CD4-positive, alpha-beta T cell (primary cell): ENCODE measurements around the gene IRF5. TPM values are rescaled to one million over a fixed set of nuclear protein-coding genes. Genes with fewer than 3 reads are reported as not detected.

Experiments used
- ATAC-seq: fragments of 200-7000 bp; cut with Tn5 transposase; one replicate; pipeline ENCODE4 v1.10.0; 2022; ENCODE audit warnings: mild to moderate bottlenecking; ENCODE audit not compliant: poor library complexity
- CTCF ChIA-PET: fragments of 350-600 bp; sonication (Branson Sonifier 250); formaldehyde crosslinking; loops from one replicate; lab custom pipeline; 2021; ENCODE audit warnings: antibody characterized with exemption, inconsistent platforms; lab: Charles Lee
- POLR2A ChIA-PET: fragments of 350-600 bp; sonication (Branson Sonifier 250); formaldehyde crosslinking; loops from one replicate; lab custom pipeline; 2021; ENCODE audit warnings: antibody characterized with exemption, inconsistent platforms; lab: Charles Lee
- DNase-seq, 14 experiments: peaks; one replicate each; pipeline ENCODE4 v3.0.0-alpha.2; 2013 to 2020; ENCODE audit warnings: mixed read lengths in 2 of 14
- H3K27ac ChIP-seq, 2 donors: one replicate each; pipeline versions ENCODE4 v1.5.1 to v1.7.0; 2013; ENCODE audit warnings: low read length in 2 of 2, low read depth in 1 of 2, mild to moderate bottlenecking in 1 of 2
- H3K27me3 ChIP-seq, 2 experiments: 1 replicate in 1 of 2; 2 replicates in 1 of 2; pipeline versions ENCODE4 v1.6.1 to v1.7.0; 2013; ENCODE audit warnings: low read length in 2 of 2, control low read depth in 1 of 2, mild to moderate bottlenecking in 1 of 2, moderate library complexity in 1 of 2; ENCODE audit not compliant: insufficient read depth in 2 of 2, control insufficient read depth in 1 of 2
- H3K36me3 ChIP-seq: one replicate; pipeline ENCODE4 v1.6.1; 2013; ENCODE audit warnings: low read length, control low read depth; ENCODE audit not compliant: insufficient read depth
- H3K4me1 ChIP-seq: one replicate; pipeline ENCODE4 v1.6.1; 2013; ENCODE audit warnings: low read length, control low read depth; ENCODE audit not compliant: insufficient read depth
- H3K4me3 ChIP-seq: one replicate; pipeline ENCODE4 v1.5.1; 2013; ENCODE audit warnings: mild to moderate bottlenecking, low read length, moderate library complexity
- H3K9me3 ChIP-seq, 2 experiments: 1 replicate in 1 of 2; 2 replicates in 1 of 2; pipeline versions ENCODE4 v1.6.1 to v1.7.0; 2013; ENCODE audit warnings: low read length in 2 of 2, mild to moderate bottlenecking in 2 of 2, control low read depth in 1 of 2, moderate library complexity in 1 of 2; ENCODE audit not compliant: control insufficient read depth in 1 of 2, insufficient read depth in 1 of 2
- H3K27ac Mint-ChIP-seq: one replicate; pipeline ENCODE4 v1.8.0; 2020; ENCODE audit warnings: mixed read lengths
- H3K27me3 Mint-ChIP-seq: one replicate; pipeline ENCODE4 v1.8.0; 2021; ENCODE audit warnings: mixed read lengths
- H3K36me3 Mint-ChIP-seq: one replicate; pipeline ENCODE4 v1.8.0; 2021; ENCODE audit warnings: low read depth, mixed read lengths
- H3K4me1 Mint-ChIP-seq: one replicate; pipeline ENCODE4 v1.8.0; 2021; ENCODE audit warnings: low read depth, mixed read lengths
- H3K4me3 Mint-ChIP-seq: one replicate; pipeline ENCODE4 v1.8.0; 2020; ENCODE audit warnings: mild to moderate bottlenecking, mixed read lengths
- H3K9me3 Mint-ChIP-seq: one replicate; pipeline ENCODE4 v1.8.0; 2020; ENCODE audit warnings: mixed read lengths
- intact Hi-C, 2 experiments: fragments of 100-400 bp; cut with DNase I in 1 of 2; cut with micrococcal nuclease in 1 of 2; formaldehyde crosslinking; loops; one replicate each; pipeline versions ENCODE4 v1.15.1 to v1.9.0; 2023 to 2025; cut with DNase I, micrococcal nuclease
- total RNA-seq, 174 experiments: library from RNA in 2 of 174; stranded (reverse) in 2 of 174; gene quantifications; one replicate each; pipeline ENCODE4 v1.2.3 and lab custom pipeline; 2021 to 2026
- TF ChIP-seq, protein P1 (sequence below): fragments of 200-600 bp; IDR thresholded peaks from one replicate; pipeline ENCODE4 v1.8.0; 2022; ENCODE audit warnings: antibody characterized with exemption, mild to moderate bottlenecking

Gene IRF5
- total RNA-seq, 2 experiments from 2014 or later, result 1.7 to 1.8 TPM

DNA sequence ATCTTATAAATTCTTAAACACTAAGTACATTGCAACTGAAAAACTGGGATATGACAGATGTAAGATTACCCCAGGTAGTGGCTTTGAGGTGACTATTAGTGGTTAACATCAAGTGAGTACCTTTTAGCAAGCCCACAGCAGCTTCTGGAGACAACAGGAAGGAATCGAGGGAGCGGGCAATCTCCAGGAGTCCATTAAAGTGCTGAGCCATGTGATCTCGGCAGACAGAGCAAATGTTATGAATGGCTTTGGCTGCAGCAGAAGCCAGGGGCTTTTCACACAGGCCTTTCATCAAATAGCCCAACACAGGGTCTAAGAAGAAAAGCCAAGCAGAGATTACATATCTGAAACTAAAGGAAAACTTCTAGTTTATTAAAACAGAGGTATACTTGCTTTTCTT, 48.9 kb downstream of the IRF5 start:
- Mint-ChIP-seq H3K9me3 (no peaks in the 10 kb centered on the region), H3K27ac (no peak overlapping the region), H3K4me1 (no peaks in the 10 kb centered on the region), H3K36me3 (peaks cover 89% of the 10 kb centered on the region), H3K27me3 (no peaks in the 10 kb centered on the region), H3K4me3 (no peak overlapping the region)
- no peak overlapping the region for H3K27ac ChIP-seq
- H3K36me3 ChIP-seq, result peaks cover 94% of the 10 kb centered on the region
- ATAC-seq, result no peak
- CTCF ChIA-PET, result no interaction called here
- POLR2A ChIA-PET, result no interaction called here
- H3K4me3 ChIP-seq, result no peak overlapping the region
- H3K9me3 ChIP-seq, result no peaks in the 10 kb centered on the region
- TF ChIP-seq, protein P1, sequence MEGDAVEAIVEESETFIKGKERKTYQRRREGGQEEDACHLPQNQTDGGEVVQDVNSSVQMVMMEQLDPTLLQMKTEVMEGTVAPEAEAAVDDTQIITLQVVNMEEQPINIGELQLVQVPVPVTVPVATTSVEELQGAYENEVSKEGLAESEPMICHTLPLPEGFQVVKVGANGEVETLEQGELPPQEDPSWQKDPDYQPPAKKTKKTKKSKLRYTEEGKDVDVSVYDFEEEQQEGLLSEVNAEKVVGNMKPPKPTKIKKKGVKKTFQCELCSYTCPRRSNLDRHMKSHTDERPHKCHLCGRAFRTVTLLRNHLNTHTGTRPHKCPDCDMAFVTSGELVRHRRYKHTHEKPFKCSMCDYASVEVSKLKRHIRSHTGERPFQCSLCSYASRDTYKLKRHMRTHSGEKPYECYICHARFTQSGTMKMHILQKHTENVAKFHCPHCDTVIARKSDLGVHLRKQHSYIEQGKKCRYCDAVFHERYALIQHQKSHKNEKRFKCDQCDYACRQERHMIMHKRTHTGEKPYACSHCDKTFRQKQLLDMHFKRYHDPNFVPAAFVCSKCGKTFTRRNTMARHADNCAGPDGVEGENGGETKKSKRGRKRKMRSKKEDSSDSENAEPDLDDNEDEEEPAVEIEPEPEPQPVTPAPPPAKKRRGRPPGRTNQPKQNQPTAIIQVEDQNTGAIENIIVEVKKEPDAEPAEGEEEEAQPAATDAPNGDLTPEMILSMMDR, result no peak
- no peak for DNase-seq
- intact Hi-C loops, result no loop called here
- no peaks in the 10 kb centered on the region for H3K4me1 ChIP-seq
- H3K27me3 ChIP-seq, result no peaks in the 10 kb centered on the region

DNA sequence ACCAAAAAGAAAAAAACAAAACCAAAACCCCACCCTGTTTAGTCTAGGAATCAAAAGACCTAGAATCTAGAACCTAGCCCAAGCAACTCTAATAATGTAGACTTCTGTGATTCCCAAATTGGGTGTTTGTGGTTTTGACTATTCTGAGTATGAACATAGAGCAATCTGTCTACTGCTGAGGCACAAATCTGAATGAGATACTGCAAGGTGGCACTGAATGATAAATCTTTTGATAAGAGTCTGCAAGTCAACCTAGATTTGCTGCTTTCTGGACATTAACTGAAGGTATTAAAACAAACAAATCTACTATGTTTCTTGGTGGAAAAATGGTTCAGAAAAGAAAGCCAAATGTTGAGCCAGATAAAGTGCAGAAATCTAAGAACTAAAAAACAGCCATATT, 50.6 kb downstream of the IRF5 start:
- no peak overlapping the region for H3K27ac Mint-ChIP-seq
- H3K9me3 ChIP-seq, result no peaks in the 10 kb centered on the region
- peaks cover 89% of the 10 kb centered on the region for H3K36me3 Mint-ChIP-seq

DNA sequence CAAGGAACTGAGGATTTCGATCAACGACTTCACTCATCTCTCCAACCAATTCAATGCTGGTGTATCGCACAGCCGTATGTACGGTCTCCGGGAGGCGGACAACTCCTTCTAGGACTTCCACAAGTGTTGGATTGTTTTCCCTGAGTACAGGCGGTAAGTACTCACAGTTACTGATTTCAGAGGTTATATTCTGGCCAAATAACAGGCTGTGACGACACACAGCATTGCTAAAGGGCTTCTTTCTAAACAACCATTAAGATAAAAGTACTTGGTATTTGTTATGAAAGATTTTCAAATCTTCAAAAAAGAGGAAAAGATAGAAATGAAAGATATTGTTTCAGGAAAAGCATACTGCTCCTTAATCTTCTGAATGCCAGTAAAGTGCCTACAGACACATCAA, 52.2 kb downstream of the IRF5 start:
- Histone ChIP-seq H3K4me1 (no peaks in the 10 kb centered on the region), H3K27me3 (no peaks in the 10 kb centered on the region), H3K9me3 (no peaks in the 10 kb centered on the region), H3K36me3 (peaks cover 93% of the 10 kb centered on the region), H3K27ac (no peak overlapping the region), H3K4me3 (no peak overlapping the region)
- Mint-ChIP-seq H3K4me1 (no peaks in the 10 kb centered on the region), H3K4me3 (no peak overlapping the region), H3K27ac (no peak overlapping the region), H3K27me3 (no peaks in the 10 kb centered on the region), H3K36me3 (peaks cover 87% of the 10 kb centered on the region), H3K9me3 (no peaks in the 10 kb centered on the region)
- intact Hi-C loops, result no loop called here
- ATAC-seq, result no peak
- POLR2A ChIA-PET, result no interaction called here
- no peak for DNase-seq
- CTCF ChIA-PET, result no interaction called here
- TF ChIP-seq, protein P1, result no peak

More for the DNA sequence above, 50.6 kb downstream of the IRF5 start:
- POLR2A ChIA-PET, result no interaction called here
- Histone ChIP-seq H3K27ac (no peak overlapping the region), H3K4me3 (no peak overlapping the region), H3K27me3 (no peaks in the 10 kb centered on the region), H3K4me1 (no peaks in the 10 kb centered on the region), H3K36me3 (peaks cover 93% of the 10 kb centered on the region)
- CTCF ChIA-PET, result no interaction called here
- no peak for ATAC-seq
- no peaks in the 10 kb centered on the region for H3K9me3 Mint-ChIP-seq
- H3K4me1 Mint-ChIP-seq, result no peaks in the 10 kb centered on the region
- DNase-seq, result no peak
- intact Hi-C loops, result no loop called here
- TF ChIP-seq, protein P1, result no peak
- no peak overlapping the region for H3K4me3 Mint-ChIP-seq
- no peaks in the 10 kb centered on the region for H3K27me3 Mint-ChIP-seq
